DOHH2 (cell line): ENCODE data around the gene WBP2.
"Not testable (repeated sequence)": the region's sequence is repeated elsewhere in the genome, so short reads cannot be mapped to it uniquely, and the experiment has no call there.

Experiments used
- CTCF ChIP-seq: fragments of 200-600 bp; sonication (generic); IDR thresholded peaks from one replicate; pipeline ENCODE4 v1.5.1; 2014; ENCODE audit warnings: antibody characterized with exemption, mild to moderate bottlenecking, low read depth, low read length; ENCODE audit not compliant: poor library complexity, severe bottlenecking
- EZH2phosphoT487 ChIP-seq: fragments of 200-600 bp; sonication (generic); IDR thresholded peaks from 2 replicates; pipeline ENCODE4 v1.6.1; 2017; ENCODE audit warnings: borderline replicate concordance, mild to moderate bottlenecking, antibody characterized with exemption, low read length, moderate library complexity, mixed read lengths

GRCh38 chr17:75868730-75869281 is 13.7 kb upstream of the WBP2 start:
- TF ChIP-seq CTCF, EZH2phosphoT487: not testable (repeated sequence)
